Panc1 (cell line): ENCODE measurements around the gene CDH10.

Experiments used
- CTCF ChIP-seq: fragments of 450-650 bp; IDR thresholded peaks from 2 replicates; pipeline ENCODE4 v1.5.1; 2017; ENCODE audit warnings: mild to moderate bottlenecking
- POLR2AphosphoS5 ChIP-seq: IDR thresholded peaks from 2 replicates; pipeline ENCODE4 v1.6.1; 2012; ENCODE audit warnings: mild to moderate bottlenecking, low read depth, low read length, moderate library complexity

- TF ChIP-seq CTCF: no peak
- TF ChIP-seq POLR2AphosphoS5: no peak
Observed at GRCh38 chr5:24492229-24492628, 152.5 kb downstream of the CDH10 start.
